ENCODE measurements around the gene AZIN2. TPM values are rescaled to one million over a fixed set of nuclear protein-coding genes. Genes with fewer than 3 reads are reported as not detected.

The AZIN2 gene
- total RNA-seq, 1 experiment from 2014 or later = 0.39 TPM

GRCh38 chr1:33157131-33157530, 76.2 kb downstream of the AZIN2 start:
- no CpG with 5 or more reads among the region's 4 CpGs for WGBS (ENCODE audit: extremely low coverage, insufficient read length, low lambda C conversion rate)
- H3K56ac ChIP-seq (ENCODE audit: insufficient read length, low read depth, low read length) = no peak overlapping the region
- H4K20me1 ChIP-seq (ENCODE audit: control insufficient read depth, insufficient read depth, insufficient read length) = no peaks in the 10 kb centered on the region
- no peak overlapping the region for H3K23ac ChIP-seq (ENCODE audit: insufficient read length, low read depth, low read length)
- no peak overlapping the region for H3K14ac ChIP-seq (ENCODE audit: insufficient read depth, low read length)
- H3K23me2 ChIP-seq (ENCODE audit: insufficient read length, low read depth, low read length, poor library complexity, severe bottlenecking) = no peaks in the 10 kb centered on the region
- H3T11ph ChIP-seq (ENCODE audit: low read length) = no peak overlapping the region
- DNase-seq = no peak
- no peak overlapping the region for H2BK15ac ChIP-seq (ENCODE audit: low read depth, low read length)
- no peak overlapping the region for H4K5ac ChIP-seq (ENCODE audit: insufficient read length, low read depth, low read length)
- H3K27ac Mint-ChIP-seq = no peak overlapping the region; a peak in 1 of 7 replicates
- H3K4me1 ChIP-seq (ENCODE audit: insufficient read depth, low read length) = peaks cover 7% of the 10 kb centered on the region; the same call in 1 of the 2 replicates
- H2AFZ ChIP-seq (ENCODE audit: low read length) = no peak overlapping the region
- H3K9me3 Mint-ChIP-seq = no peaks in the 10 kb centered on the region
- no peaks in the 10 kb centered on the region for H3K79me1 ChIP-seq (ENCODE audit: insufficient read depth, low read depth, low read length, poor library complexity, severe bottlenecking)
- no peak overlapping the region for H4K8ac ChIP-seq (replicated peaks; ENCODE audit: insufficient read length, low read depth, low read length)
- no peak overlapping the region for H2BK12ac ChIP-seq (ENCODE audit: insufficient read length, low read depth, low read length)
- no peak overlapping the region for H2BK5ac ChIP-seq (ENCODE audit: insufficient read length, low read length)
- no peak overlapping the region for H2AK5ac ChIP-seq (ENCODE audit: insufficient read length, low read length)
- no peaks in the 10 kb centered on the region for H3K27me3 ChIP-seq (ENCODE audit: insufficient read depth, low read length)
- no peak overlapping the region for H3K4ac ChIP-seq (ENCODE audit: low read depth, low read length)
- no peak overlapping the region for H3K27ac ChIP-seq (ENCODE audit: insufficient read length, low read depth, low read length)
- H4K91ac ChIP-seq (ENCODE audit: insufficient read length, low read depth, low read length) = no peak overlapping the region
- H3K4me1 Mint-ChIP-seq = peaks cover 45 to 47% of the 10 kb centered on the region in 2 experiments
- H3K18ac ChIP-seq (ENCODE audit: insufficient read length, low read depth, low read length) = no peak overlapping the region
- no peak overlapping the region for H2BK20ac ChIP-seq (ENCODE audit: low read depth, low read length, poor library complexity, severe bottlenecking)
- H3K4me2 ChIP-seq (ENCODE audit: insufficient read depth, insufficient read length, low read length) = no peak overlapping the region
- H3K4me3 Mint-ChIP-seq = no peak overlapping the region
- no peaks in the 10 kb centered on the region; the same call in 1 of the 2 replicates for H3K27me3 Mint-ChIP-seq (ENCODE audit: low read depth)
- no peak overlapping the region for H2BK120ac ChIP-seq (ENCODE audit: low read depth, low read length, poor library complexity, severe bottlenecking)
- H3K36me3 Mint-ChIP-seq (ENCODE audit: insufficient read depth in 1 of 3, low read depth in 3 of 3) = peaks cover 1 to 22% (median 10%) of the 10 kb centered on the region in 3 experiments; a peak in 6 of 7 replicates
- H3K9ac ChIP-seq (ENCODE audit: extremely low read depth, insufficient read length, low read length) = no peak overlapping the region
- no peaks in the 10 kb centered on the region for H3K9me3 ChIP-seq (ENCODE audit: control insufficient read depth, low read depth, low read length)
- no peaks in the 10 kb centered on the region for H3K79me2 ChIP-seq (ENCODE audit: insufficient read depth, low read length)
- TF ChIP-seq, protein P1, sequence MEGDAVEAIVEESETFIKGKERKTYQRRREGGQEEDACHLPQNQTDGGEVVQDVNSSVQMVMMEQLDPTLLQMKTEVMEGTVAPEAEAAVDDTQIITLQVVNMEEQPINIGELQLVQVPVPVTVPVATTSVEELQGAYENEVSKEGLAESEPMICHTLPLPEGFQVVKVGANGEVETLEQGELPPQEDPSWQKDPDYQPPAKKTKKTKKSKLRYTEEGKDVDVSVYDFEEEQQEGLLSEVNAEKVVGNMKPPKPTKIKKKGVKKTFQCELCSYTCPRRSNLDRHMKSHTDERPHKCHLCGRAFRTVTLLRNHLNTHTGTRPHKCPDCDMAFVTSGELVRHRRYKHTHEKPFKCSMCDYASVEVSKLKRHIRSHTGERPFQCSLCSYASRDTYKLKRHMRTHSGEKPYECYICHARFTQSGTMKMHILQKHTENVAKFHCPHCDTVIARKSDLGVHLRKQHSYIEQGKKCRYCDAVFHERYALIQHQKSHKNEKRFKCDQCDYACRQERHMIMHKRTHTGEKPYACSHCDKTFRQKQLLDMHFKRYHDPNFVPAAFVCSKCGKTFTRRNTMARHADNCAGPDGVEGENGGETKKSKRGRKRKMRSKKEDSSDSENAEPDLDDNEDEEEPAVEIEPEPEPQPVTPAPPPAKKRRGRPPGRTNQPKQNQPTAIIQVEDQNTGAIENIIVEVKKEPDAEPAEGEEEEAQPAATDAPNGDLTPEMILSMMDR (conservative IDR thresholded peaks at IDR 0.05) = no peak

Data from H9 (cell line).